LHCN-M2 (cell line): ENCODE results near the gene HBP1. TPM values are rescaled to one million over a fixed set of nuclear protein-coding genes. Genes with fewer than 3 reads are reported as not detected.
"Not testable (repeated sequence)": the region's sequence is repeated elsewhere in the genome, so short reads cannot be mapped to it uniquely, and the experiment has no call there.

Experiments used
- DNase-seq: peaks from one replicate; pipeline ENCODE4 v3.0.0-alpha.2; 2012; ENCODE audit warnings: low read depth
- total RNA-seq: library from RNA; depleted of rRNA; stranded (reverse); fragments of >200 nt; gene quantifications from 2 replicates; pipeline ENCODE4 v1.2.3, GENCODE V29; 2014

HBP1 gene
- total RNA-seq, 1 experiment from 2014 or later, result 52.0 TPM

- no peak for DNase-seq
Measured at GRCh38 chr7:107154826-107155225, 14.0 kb upstream of the HBP1 start.

- DNase-seq, result not testable (repeated sequence)
Measured at GRCh38 chr7:107155726-107156125, 13.1 kb upstream of the HBP1 start.

- DNase-seq, result no peak
Measured at GRCh38 chr7:107157091-107157490, 11.7 kb upstream of the HBP1 start.

GRCh38 chr7:107158028-107158427 lies 10.8 kb upstream of the HBP1 start:
- DNase-seq, result no peak

GRCh38 chr7:107160389-107160788 lies 8.4 kb upstream of the HBP1 start:
- DNase-seq, result no peak

- DNase-seq, result no peak
Measured at GRCh38 chr7:107161415-107161814, 7.4 kb upstream of the HBP1 start.

GRCh38 chr7:107162475-107162874 lies 6.3 kb upstream of the HBP1 start:
- DNase-seq, result no peak

- DNase-seq, result no peak
Measured at GRCh38 chr7:107164092-107164491, 4.7 kb upstream of the HBP1 start.

- no peak for DNase-seq
Measured at GRCh38 chr7:107165341-107165740, 3.5 kb upstream of the HBP1 start.

GRCh38 chr7:107166736-107167426 lies 1.9 kb upstream of the HBP1 start:
- DNase-seq, result no peak

GRCh38 chr7:107167483-107168232 lies 1.1 kb upstream of the HBP1 start:
- DNase-seq, result peak; percentile 89

GRCh38 chr7:107169120-107170050 lies 582 bp downstream of the HBP1 start:
- peak; percentile 97 for DNase-seq

GRCh38 chr7:107170051-107170915 lies 1.5 kb downstream of the HBP1 start:
- no peak for DNase-seq

GRCh38 chr7:107171496-107171895 lies 2.7 kb downstream of the HBP1 start:
- DNase-seq, result no peak

- no peak for DNase-seq
Measured at GRCh38 chr7:107172276-107173032, 3.7 kb downstream of the HBP1 start.

GRCh38 chr7:107173191-107173590 lies 4.4 kb downstream of the HBP1 start:
- no peak for DNase-seq

GRCh38 chr7:107173691-107174406 lies 5.0 kb downstream of the HBP1 start:
- no peak for DNase-seq

GRCh38 chr7:107179326-107180164 lies 10.7 kb downstream of the HBP1 start:
- peak; percentile 49 for DNase-seq

- peak; percentile 83 for DNase-seq
Measured at GRCh38 chr7:107180378-107180777, 11.6 kb downstream of the HBP1 start.
